NCI-H1417 treated with DMSO at 0.1 percent for 48 hours (cell line): ENCODE data around the gene PFN3.

Experiments used
- DNase-seq: peaks from one replicate; lab custom pipeline; 2025; lab: John Stamatoyannopoulos, UW

Gene PFN3

DNA sequence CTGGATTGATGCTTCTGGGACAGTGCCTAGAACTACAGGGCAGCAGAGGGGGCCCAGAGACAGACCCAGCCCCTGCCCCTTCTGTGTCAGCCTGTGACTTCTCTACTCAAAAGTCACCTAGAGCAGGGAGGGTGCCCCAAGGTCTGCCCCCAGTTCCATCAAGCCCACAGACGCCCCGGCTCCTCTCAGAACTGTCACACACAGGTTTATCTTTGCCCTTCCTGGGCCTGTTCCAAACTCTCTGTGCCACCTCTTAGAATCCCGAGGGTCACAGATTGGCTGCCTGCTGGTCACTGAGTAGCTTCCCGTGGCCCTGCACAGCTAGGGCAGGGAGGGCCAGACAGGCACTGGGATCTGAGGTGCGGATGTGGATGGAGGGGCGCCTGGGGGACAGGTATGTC, 41.0 kb downstream of the PFN3 start:
- no peak for DNase-seq

- DNase-seq, result no peak
These were observed 42.1 kb downstream of the PFN3 start for GRCh38 chr5:177358370-177358819.

DNA sequence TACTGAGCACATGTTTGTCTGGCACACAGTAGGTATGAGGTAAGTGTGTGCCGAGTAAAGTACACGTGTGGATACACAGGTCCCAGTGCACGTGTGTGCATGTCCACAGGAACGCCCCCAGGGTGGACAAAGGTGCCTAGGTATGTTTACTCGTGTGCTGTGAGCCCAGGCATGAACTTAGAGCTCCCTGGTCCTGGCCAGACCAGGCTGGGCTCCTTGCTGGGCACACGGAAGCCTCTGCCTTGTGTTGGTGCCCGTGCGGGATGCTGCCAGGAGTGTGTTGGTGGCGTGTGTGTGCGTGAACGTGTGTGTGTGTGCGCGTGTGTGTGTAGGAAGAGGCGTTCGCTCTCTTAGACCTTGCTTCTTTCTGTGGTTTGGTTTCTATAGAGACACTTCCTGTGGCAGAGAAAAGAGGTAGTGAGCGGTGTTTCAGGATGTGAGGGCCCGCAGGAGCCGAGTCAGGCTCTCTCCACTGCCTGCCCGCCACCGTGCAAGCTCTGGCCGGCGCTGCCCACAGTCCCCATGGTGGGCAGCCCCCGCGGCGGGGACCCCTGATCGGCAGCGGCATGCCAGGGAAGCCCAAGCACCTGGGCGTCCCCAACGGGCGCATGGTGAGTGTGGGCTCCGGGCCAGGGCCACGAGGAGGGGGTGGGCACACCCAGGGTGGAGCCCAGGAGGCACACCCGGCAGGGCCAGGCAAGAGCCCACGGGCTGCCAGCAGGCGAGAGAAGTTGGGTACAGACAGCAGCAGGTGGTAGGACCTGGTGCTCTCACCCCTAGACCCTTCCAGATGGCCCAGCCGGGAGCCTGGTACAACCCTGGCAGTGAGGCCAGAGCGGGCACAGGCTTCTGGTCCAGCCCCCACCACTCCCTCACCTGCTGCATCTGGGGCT, 42.8 kb downstream of the PFN3 start, which contains the start of gene RGS14:
Gene RGS14 (plus strand): TSS at position 466 of the 893 bp plus-strand sequence. CDS start 101 bp downstream, at position 567.
- DNase-seq, result no peak

DNA sequence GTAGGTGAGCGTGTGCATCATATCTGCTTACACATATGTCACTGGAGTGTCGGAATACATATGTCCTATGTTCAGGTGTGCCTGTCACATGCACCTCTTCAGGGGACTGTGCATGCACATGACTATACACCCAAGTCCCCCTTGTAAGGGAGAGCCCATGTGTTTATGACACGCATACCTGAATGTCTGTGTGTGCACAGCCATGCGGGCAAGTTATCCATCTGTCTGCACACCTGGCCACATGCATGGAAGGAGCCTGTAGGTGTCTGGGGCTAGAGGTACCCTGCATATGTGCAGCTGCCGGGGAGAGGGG, 43.4 kb downstream of the PFN3 start:
- DNase-seq, result no peak

DNA sequence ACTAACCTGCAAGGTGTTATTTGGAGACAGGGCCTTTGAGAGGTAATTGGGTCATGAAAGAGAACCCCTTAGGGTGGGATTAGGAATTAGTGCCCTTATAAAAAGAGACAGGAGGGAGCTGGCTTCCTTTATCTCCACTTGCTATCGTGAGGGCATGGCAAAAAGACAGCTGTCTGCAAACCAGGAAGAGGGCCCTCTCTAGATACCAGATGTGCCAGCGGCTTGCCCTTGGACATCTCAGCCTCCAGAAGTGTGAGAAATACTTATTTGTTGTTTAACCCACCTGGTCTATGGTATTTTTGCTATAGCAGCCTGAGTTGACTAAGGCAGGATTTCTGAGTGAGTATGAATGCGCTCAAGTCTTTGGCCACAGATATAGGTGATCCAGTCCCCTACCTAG, 43.7 kb downstream of the PFN3 start:
- no peak for DNase-seq

GRCh38 chr5:177355868-177356168, 44.6 kb downstream of the PFN3 start:
- DNase-seq, result no peak

DNA sequence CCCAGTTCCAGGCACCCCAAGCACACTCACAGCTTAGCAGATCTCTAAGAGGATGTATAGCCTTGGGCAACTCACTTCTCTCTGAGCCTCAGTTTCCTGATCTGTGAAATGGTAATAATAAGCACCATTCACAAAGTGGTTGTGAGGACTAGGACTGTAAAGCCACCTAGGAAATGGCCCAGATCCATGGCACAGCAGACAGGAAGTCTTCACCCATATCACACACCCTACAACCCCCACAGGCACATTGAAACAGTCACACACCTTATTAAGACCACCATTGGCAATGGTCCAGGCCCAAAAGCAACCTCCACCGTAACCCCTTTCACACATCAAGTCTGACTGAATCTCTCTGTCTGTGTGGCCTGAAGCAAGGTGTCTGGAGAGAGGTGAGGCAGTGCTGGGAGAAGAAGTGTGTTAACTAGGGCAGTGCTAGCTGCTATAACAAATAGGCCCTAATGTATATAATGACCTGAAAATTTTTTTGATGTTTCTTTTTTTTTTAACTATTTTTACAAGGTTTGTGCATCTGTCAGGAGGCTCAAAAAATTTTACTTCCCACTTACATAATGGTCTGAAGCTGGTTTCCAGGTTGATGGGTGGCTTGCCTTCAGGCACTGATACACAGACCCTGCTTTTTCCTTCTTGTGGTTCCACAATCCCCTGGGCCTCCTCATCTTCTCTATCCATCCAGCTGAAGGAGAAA, 45.1 kb downstream of the PFN3 start:
- DNase-seq, result no peak

DNA sequence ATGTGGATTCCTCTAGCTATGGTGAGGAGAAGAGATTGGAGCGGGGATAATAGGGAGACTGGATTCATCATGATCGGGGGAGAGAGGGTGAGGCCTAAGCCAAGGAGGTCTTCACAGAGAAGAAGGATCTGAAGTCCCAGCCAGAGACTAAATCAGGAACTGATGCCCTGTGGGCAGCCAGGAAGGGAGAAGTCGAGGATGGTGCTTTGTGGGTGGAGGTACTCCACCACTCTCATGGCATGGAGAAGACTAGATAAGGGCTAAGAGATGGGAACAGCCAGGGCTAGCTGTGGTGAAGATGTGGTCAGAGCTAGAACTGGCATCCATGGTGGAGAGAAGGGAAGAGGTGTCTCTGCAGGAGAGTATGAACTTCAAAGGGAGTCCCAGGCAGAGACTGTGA, 45.8 kb downstream of the PFN3 start:
- no peak for DNase-seq

- no peak for DNase-seq
These were observed 46.2 kb downstream of the PFN3 start for GRCh38 chr5:177354256-177354655.

DNA sequence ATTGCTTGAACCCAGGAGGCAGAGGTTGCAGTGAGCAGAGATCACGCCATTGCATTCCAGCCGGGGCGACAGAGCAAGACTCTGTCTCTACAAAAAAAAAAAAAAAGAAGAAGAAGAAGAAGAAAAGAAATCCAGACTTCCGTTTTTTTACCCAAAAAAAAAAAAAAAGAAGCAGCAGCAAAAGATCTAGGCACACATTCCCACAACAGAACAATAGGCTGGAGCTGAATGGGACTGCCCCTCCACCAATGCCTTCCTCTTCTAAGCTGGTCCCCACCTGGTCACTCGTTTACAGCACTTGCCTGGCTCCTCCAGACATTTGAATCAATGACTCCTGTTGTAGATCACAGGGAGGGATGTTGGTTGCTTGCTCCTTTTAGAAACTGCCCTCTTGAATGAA, 47.4 kb downstream of the PFN3 start:
- DNase-seq, result no peak

DNA sequence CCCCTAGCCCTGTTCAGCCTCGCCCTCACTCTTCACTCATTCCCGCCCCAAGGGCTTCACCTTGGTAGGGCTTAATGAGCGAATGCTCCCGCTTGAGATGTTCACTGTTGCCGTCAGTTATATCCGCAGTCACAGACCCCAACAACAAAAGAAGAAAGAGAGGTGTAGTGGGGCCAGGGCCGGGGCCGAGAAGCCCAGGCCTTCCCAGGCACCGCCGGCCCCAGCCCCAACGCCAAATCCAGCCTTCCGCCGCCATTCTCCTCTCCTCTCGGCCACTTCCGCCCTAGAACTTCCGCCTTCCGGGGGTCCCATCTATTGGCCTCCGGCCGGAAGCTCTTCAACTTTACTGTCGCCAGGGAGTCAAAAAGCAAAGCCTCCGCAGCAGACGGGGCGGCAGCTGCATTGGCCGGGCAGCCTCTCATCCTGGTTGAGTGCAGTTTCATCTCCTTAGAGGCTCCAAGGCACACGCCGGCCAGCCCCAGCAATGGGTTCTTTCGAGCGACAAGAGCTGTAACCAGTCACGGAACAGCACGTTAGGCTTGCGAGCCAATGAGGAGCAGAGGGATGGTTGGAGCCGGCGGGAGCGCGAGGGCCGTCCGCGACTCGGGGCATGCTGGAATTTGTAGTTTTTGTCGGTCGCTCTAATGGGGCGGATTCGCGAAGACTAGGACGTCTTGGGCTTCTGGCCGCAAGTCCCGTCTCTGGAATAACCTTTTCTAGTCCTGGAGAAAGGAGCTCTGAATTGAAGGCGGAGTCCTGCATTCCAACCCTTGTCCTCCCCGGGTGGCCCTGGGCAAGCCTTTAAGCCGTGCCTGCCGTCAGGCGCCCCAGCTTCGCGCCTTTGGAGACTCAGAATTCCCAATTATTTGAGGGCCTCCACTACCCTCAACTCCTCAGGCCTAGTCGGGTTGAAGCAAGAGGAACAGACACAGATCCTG, 48.8 kb downstream of the PFN3 start, which contains the start of gene LMAN2:
Gene LMAN2 (minus strand): TSS at position 277 of the 938 bp plus-strand sequence. CDS start 21 bp downstream, at position 256.
- DNase-seq, result peak; percentile 51

- DNase-seq, result no peak
These were observed 49.6 kb downstream of the PFN3 start for GRCh38 chr5:177350776-177351391.
